HG03045 (cell line): ENCODE measurements around the gene INTS1.
"Not testable (repeated sequence)": the region's sequence is repeated elsewhere in the genome, so short reads cannot be mapped to it uniquely, and the experiment has no call there.

Experiments
- ATAC-seq: cut with Tn5 transposase; IDR thresholded peaks from one replicate; pipeline ENCODE4 v1.9.1; 2021; ENCODE audit warnings: mild to moderate bottlenecking, moderate library complexity; ENCODE audit not compliant: unreplicated experiment

The INTS1 gene

GRCh38 chr7:1531979-1532455 is 27.8 kb upstream of the INTS1 start:
- no peak for ATAC-seq

- peak; percentile 6 for ATAC-seq
These were observed 27.2 kb upstream of the INTS1 start for GRCh38 chr7:1531263-1531978.

- peak; percentile 23 for ATAC-seq
These were observed 26.7 kb upstream of the INTS1 start for GRCh38 chr7:1530946-1531262.

GRCh38 chr7:1529383-1530116 is 25.4 kb upstream of the INTS1 start:
- ATAC-seq = no peak

- ATAC-seq = no peak
These were observed 22.1 kb upstream of the INTS1 start for GRCh38 chr7:1526271-1526754.

GRCh38 chr7:1525409-1525808 is 21.2 kb upstream of the INTS1 start:
- ATAC-seq = no peak

GRCh38 chr7:1523844-1524243 is 19.7 kb upstream of the INTS1 start:
- no peak for ATAC-seq

- ATAC-seq = no peak
These were observed 19.0 kb upstream of the INTS1 start for GRCh38 chr7:1523208-1523607.

- ATAC-seq = no peak
These were observed 17.3 kb upstream of the INTS1 start for GRCh38 chr7:1521456-1521855.

- ATAC-seq = no peak
These were observed 16.5 kb upstream of the INTS1 start for GRCh38 chr7:1520539-1521234.

GRCh38 chr7:1519322-1519922 is 15.2 kb upstream of the INTS1 start:
- not testable (repeated sequence) for ATAC-seq

GRCh38 chr7:1516586-1517251 is 12.5 kb upstream of the INTS1 start:
- ATAC-seq = no peak

- not testable (repeated sequence) for ATAC-seq
These were observed 11.3 kb upstream of the INTS1 start for GRCh38 chr7:1515509-1515967.

- ATAC-seq = no peak
These were observed 10.8 kb upstream of the INTS1 start for GRCh38 chr7:1514995-1515401.

- no peak for ATAC-seq
These were observed 10.2 kb upstream of the INTS1 start for GRCh38 chr7:1514407-1514806.

GRCh38 chr7:1513657-1514095 is 9.5 kb upstream of the INTS1 start:
- ATAC-seq = no peak

- no peak for ATAC-seq
These were observed 8.8 kb upstream of the INTS1 start for GRCh38 chr7:1512781-1513656.

- ATAC-seq = no peak
These were observed 7.5 kb upstream of the INTS1 start for GRCh38 chr7:1511444-1512422.
